Diencephalon (tissue), 1 donor: Measurements from ENCODE around the gene CYP3A7. TPM values are rescaled to one million over a fixed set of nuclear protein-coding genes. Genes with fewer than 3 reads are reported as not detected.

ENCODE experiments used
- small RNA-seq: library from RNA; depleted of rRNA; stranded (forward); fragments of <200 nt; gene quantifications from one replicate; pipeline ENCODE3, GENCODE V24; 2014
- total RNA-seq: library from RNA; depleted of rRNA; stranded (reverse); fragments of >200 nt; gene quantifications from one replicate; pipeline ENCODE4 v1.2.3, GENCODE V29; 2014

Gene CYP3A7
- total RNA-seq, result not detected

GRCh38 chr7:99734987-99735386, at the start of gene CYP3A7:
CYP3A7 (minus strand) TSS chr7:99735196; CDS start chr7:99735093, 103 bp downstream.

DNA sequence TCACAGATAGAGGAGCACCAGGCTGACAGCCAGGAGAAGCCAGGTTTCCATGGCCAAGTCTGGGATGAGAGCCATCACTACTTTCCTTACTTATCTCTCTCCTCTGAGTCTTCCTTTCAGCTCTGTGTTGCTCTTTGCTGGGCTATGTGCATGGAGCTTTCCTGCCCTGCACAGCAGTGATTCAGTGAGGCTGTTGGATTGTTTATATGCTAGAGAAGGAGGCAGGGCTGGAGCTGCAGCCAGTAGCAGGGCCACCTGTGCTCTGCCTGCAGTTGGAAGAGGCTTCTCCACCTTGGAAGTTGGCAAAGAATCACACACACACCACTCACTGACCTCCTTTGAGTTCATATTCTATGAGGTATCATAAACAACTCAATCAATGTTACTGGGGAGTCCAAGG, 49.0 kb upstream of the CYP3A7 start, which contains the start of gene CYP3A4:
Gene CYP3A4 (minus strand): TSS at position 178 of the 400 bp plus-strand sequence. CDS start 103 bp downstream, at position 75.

DNA sequence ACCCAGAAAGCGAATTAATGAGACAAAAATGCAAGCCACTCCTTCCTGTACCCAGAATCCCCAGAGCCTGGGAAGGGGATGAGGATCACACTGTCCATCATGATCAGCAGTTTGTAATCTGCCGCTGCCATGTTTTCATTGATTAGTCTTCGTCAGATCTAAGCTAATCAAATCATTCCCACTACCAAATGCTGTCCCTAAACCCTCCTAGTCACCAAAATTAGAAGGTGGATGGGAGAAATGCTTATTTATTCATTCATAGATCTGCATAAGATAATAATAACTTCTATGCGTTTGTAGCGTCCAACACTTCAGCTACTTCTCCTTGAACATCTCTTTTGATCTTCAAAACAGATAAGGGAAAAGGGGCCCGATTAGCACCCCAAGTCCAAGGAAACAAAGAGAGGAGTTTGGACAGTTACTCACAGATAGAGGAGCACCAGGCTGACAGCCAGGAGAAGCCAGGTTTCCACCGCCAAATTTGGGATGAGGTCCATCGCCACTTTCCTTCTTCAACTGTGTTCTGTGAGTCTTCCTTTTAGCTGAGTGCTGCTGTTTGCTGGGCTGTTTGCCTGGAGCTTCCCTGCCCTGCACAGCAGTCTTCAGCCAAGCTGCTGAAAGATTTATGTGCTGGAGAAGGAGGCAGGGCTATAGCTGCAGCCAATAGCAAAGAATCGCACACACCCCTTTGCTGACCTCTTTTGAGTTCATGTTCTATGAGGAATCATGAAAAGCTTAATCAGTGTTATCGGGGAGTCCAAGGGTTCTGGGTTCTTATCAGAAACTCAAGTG, 55.4 kb downstream of the CYP3A7 start, which contains the start of gene CYP3A5:
Gene CYP3A5 (minus strand): TSS at position 597 of the 792 bp plus-strand sequence. CDS start 100 bp downstream, at position 497.

Small RNAs within 50 kb of the gene (small RNA-seq; reads per million reads assigned to genes)
- not detected for gene CYP3A51P
- gene CYP3A7-CYP3A51P, result not detected

Other genes with a start within 250 kb of the CYP3A7 start
- 28.8 TPM for gene ZNF394, start 234.9 kb downstream of the CYP3A7 start, total RNA-seq
- 16.8 TPM for gene ZKSCAN5, start 230.5 kb downstream of the CYP3A7 start, total RNA-seq
- 17.5 TPM for gene FAM200A, start 183.1 kb downstream of the CYP3A7 start, total RNA-seq
- 88.3 TPM for gene ZNF655, start 176.6 kb downstream of the CYP3A7 start, total RNA-seq
- gene TMEM225B, start 136.9 kb downstream of the CYP3A7 start, total RNA-seq, result 0.23 TPM
- gene ZSCAN25, start 118.2 kb downstream of the CYP3A7 start, total RNA-seq, result 14.8 TPM
- gene CYP3A5, start 55.2 kb downstream of the CYP3A7 start, total RNA-seq, result not detected
- not detected for gene CYP3A4, start 49.0 kb upstream of the CYP3A7 start, total RNA-seq
- gene CYP3A43, start 92.8 kb upstream of the CYP3A7 start, total RNA-seq, result not detected
- not detected for gene OR2AE1, start 141.8 kb upstream of the CYP3A7 start, total RNA-seq
- gene TRIM4, start 184.3 kb upstream of the CYP3A7 start, total RNA-seq, result 12.5 TPM
- not detected for gene GJC3, start 194.4 kb upstream of the CYP3A7 start, total RNA-seq
- gene AZGP1, start 240.8 kb upstream of the CYP3A7 start, total RNA-seq, result not detected